Panc1 (cell line): ENCODE measurements around the gene C1QTNF1.

Experiments
- POLR2AphosphoS5 ChIP-seq: IDR thresholded peaks from 2 replicates; pipeline ENCODE4 v1.6.1; 2012; ENCODE audit warnings: mild to moderate bottlenecking, low read depth, low read length, moderate library complexity
- TCF7L2 ChIP-seq: IDR thresholded peaks from 2 replicates; pipeline ENCODE4 v1.6.1; 2011; ENCODE audit warnings: mild to moderate bottlenecking, low read depth, low read length, inconsistent platforms
- TF ChIP-seq, protein P1 (sequence below): fragments of 450-650 bp; IDR thresholded peaks from 2 replicates; pipeline ENCODE4 v1.5.1; 2017; ENCODE audit warnings: mild to moderate bottlenecking
- TF ChIP-seq, protein P2 (sequence below), 2 experiments: IDR thresholded peaks; 2 replicates each; pipeline ENCODE4 v1.6.1; 2011 to 2012; ENCODE audit warnings: low read depth in 2 of 2, control low read depth in 1 of 2, low read length in 1 of 2, mild to moderate bottlenecking in 1 of 2, moderate library complexity in 1 of 2; ENCODE audit not compliant: insufficient read depth in 1 of 2

DNA sequence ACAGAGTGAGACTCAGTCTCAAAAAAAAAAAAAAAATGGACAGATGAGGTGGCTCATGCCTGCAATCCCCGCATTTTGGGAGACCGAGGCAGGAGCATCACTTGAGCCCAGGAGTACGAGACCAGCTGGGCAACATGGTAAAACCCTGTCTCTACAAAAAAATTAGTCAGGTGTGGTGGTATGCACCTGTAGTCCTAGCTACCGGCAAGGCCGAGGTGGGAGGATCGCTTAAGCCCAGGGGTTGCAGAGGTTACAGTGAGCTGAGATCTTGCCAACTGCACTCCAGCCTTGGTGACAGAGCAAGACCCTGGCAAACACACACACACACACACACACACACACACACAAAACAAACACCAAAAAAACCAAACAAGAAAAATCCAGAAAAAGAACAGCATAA, 43.0 kb downstream of the C1QTNF1 start:
- TF ChIP-seq, protein P1, sequence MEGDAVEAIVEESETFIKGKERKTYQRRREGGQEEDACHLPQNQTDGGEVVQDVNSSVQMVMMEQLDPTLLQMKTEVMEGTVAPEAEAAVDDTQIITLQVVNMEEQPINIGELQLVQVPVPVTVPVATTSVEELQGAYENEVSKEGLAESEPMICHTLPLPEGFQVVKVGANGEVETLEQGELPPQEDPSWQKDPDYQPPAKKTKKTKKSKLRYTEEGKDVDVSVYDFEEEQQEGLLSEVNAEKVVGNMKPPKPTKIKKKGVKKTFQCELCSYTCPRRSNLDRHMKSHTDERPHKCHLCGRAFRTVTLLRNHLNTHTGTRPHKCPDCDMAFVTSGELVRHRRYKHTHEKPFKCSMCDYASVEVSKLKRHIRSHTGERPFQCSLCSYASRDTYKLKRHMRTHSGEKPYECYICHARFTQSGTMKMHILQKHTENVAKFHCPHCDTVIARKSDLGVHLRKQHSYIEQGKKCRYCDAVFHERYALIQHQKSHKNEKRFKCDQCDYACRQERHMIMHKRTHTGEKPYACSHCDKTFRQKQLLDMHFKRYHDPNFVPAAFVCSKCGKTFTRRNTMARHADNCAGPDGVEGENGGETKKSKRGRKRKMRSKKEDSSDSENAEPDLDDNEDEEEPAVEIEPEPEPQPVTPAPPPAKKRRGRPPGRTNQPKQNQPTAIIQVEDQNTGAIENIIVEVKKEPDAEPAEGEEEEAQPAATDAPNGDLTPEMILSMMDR = no peak
- TF ChIP-seq POLR2AphosphoS5 (no peak), TCF7L2 (no peak)
- TF ChIP-seq, protein P2, sequence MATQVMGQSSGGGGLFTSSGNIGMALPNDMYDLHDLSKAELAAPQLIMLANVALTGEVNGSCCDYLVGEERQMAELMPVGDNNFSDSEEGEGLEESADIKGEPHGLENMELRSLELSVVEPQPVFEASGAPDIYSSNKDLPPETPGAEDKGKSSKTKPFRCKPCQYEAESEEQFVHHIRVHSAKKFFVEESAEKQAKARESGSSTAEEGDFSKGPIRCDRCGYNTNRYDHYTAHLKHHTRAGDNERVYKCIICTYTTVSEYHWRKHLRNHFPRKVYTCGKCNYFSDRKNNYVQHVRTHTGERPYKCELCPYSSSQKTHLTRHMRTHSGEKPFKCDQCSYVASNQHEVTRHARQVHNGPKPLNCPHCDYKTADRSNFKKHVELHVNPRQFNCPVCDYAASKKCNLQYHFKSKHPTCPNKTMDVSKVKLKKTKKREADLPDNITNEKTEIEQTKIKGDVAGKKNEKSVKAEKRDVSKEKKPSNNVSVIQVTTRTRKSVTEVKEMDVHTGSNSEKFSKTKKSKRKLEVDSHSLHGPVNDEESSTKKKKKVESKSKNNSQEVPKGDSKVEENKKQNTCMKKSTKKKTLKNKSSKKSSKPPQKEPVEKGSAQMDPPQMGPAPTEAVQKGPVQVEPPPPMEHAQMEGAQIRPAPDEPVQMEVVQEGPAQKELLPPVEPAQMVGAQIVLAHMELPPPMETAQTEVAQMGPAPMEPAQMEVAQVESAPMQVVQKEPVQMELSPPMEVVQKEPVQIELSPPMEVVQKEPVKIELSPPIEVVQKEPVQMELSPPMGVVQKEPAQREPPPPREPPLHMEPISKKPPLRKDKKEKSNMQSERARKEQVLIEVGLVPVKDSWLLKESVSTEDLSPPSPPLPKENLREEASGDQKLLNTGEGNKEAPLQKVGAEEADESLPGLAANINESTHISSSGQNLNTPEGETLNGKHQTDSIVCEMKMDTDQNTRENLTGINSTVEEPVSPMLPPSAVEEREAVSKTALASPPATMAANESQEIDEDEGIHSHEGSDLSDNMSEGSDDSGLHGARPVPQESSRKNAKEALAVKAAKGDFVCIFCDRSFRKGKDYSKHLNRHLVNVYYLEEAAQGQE (IDR thresholded peaks at IDR 0.05; ENCODE audit: insufficient read depth in 1 of 2, low read depth in 2 of 2, low read length in 1 of 2) = no peak
